Activated CD4-positive, alpha-beta T cell treated with anti-CD3 and anti-CD28 coated beads, Interleukin-2, amount 10 ng/mL, durations not matched to agents 24 days and 14 days (primary cell): ENCODE data around the gene CDC14B. TPM values are rescaled to one million over a fixed set of nuclear protein-coding genes. Genes with fewer than 3 reads are reported as not detected.
"Not testable (repeated sequence)": the region's sequence is repeated elsewhere in the genome, so short reads cannot be mapped to it uniquely, and the experiment has no call there.

Experiments
- DNase-seq: peaks from one replicate; pipeline ENCODE4 v3.0.0; 2022
- H3K27ac Mint-ChIP-seq: one replicate; pipeline ENCODE4 v1.8.0; 2022; ENCODE audit warnings: mild to moderate bottlenecking, mixed read lengths
- H3K27me3 Mint-ChIP-seq: one replicate; pipeline ENCODE4 v1.8.0; 2022; ENCODE audit warnings: mixed read lengths
- H3K36me3 Mint-ChIP-seq: one replicate; pipeline ENCODE4 v1.8.0; 2022; ENCODE audit warnings: low read depth, mild to moderate bottlenecking, mixed read lengths
- H3K4me1 Mint-ChIP-seq: one replicate; pipeline ENCODE4 v1.8.0; 2021; ENCODE audit warnings: mixed read lengths
- H3K4me3 Mint-ChIP-seq: one replicate; pipeline ENCODE4 v1.8.0; 2022; ENCODE audit warnings: mild to moderate bottlenecking, moderate library complexity, mixed read lengths
- H3K9me3 Mint-ChIP-seq: one replicate; pipeline ENCODE4 v1.8.0; 2021; ENCODE audit warnings: mixed read lengths
- intact Hi-C: fragments of 100-400 bp; cut with micrococcal nuclease; formaldehyde crosslinking; loops from one replicate; pipeline ENCODE4 v1.15.1; 2023
- total RNA-seq: library from RNA; stranded (reverse); gene quantifications from 2 replicates; pipeline ENCODE4 v1.2.3, GENCODE V29; 2022

Gene CDC14B
- total RNA-seq, 1 donor from 2014 or later = 1.1 TPM

- H3K27me3 Mint-ChIP-seq, H3K36me3 Mint-ChIP-seq, H3K4me1 Mint-ChIP-seq, DNase-seq, H3K27ac Mint-ChIP-seq, H3K9me3 Mint-ChIP-seq, H3K4me3 Mint-ChIP-seq, intact Hi-C loops: not testable (repeated sequence)
These were observed 116.3 kb downstream of the CDC14B start for GRCh38 chr9:96503374-96503748.

- DNase-seq = no peak
- Mint-ChIP-seq H3K27ac (no peak overlapping the region), H3K4me3 (no peak overlapping the region), H3K9me3 (no peaks in the 10 kb centered on the region), H3K27me3 (peaks cover 6% of the 10 kb centered on the region), H3K4me1 (no peaks in the 10 kb centered on the region), H3K36me3 (no peaks in the 10 kb centered on the region)
- intact Hi-C loops = no loop called here
These were observed 116.9 kb downstream of the CDC14B start for GRCh38 chr9:96502539-96503373.

GRCh38 chr9:96501633-96502538 lies 117.8 kb downstream of the CDC14B start:
- H3K9me3 Mint-ChIP-seq = no peaks in the 10 kb centered on the region
- H3K27me3 Mint-ChIP-seq = peaks cover 6% of the 10 kb centered on the region
- no peaks in the 10 kb centered on the region for H3K4me1 Mint-ChIP-seq
- no peaks in the 10 kb centered on the region for H3K36me3 Mint-ChIP-seq
- intact Hi-C loops = no loop called here
- H3K4me3 Mint-ChIP-seq = no peak overlapping the region
- no peak overlapping the region for H3K27ac Mint-ChIP-seq
- no peak for DNase-seq

GRCh38 chr9:96500696-96501632 lies 118.7 kb downstream of the CDC14B start:
- DNase-seq = no peak
- intact Hi-C loops = no loop called here
- Mint-ChIP-seq H3K4me3 (no peak overlapping the region), H3K9me3 (no peaks in the 10 kb centered on the region), H3K36me3 (no peaks in the 10 kb centered on the region), H3K27ac (no peak overlapping the region), H3K27me3 (peaks cover 6% of the 10 kb centered on the region), H3K4me1 (no peaks in the 10 kb centered on the region)

- no peaks in the 10 kb centered on the region for H3K9me3 Mint-ChIP-seq
- H3K4me1 Mint-ChIP-seq = no peaks in the 10 kb centered on the region
- H3K27me3 Mint-ChIP-seq = peaks cover 5% of the 10 kb centered on the region
- no peak overlapping the region for H3K27ac Mint-ChIP-seq
- intact Hi-C loops = no loop called here
- no peaks in the 10 kb centered on the region for H3K36me3 Mint-ChIP-seq
- no peak for DNase-seq
- H3K4me3 Mint-ChIP-seq = no peak overlapping the region
These were observed 120.4 kb downstream of the CDC14B start for GRCh38 chr9:96499257-96499656.

- Mint-ChIP-seq H3K36me3 (no peaks in the 10 kb centered on the region), H3K9me3 (no peaks in the 10 kb centered on the region), H3K27me3 (peaks cover 3% of the 10 kb centered on the region), H3K27ac (no peak overlapping the region), H3K4me1 (no peaks in the 10 kb centered on the region), H3K4me3 (no peak overlapping the region)
- intact Hi-C loops = no loop called here
- DNase-seq = no peak
These were observed 120.8 kb downstream of the CDC14B start for GRCh38 chr9:96498796-96499195.

GRCh38 chr9:96497117-96497399 lies 122.6 kb downstream of the CDC14B start:
- Mint-ChIP-seq H3K27ac (no peak overlapping the region), H3K36me3 (no peaks in the 10 kb centered on the region), H3K27me3 (no peaks in the 10 kb centered on the region), H3K4me1 (no peaks in the 10 kb centered on the region), H3K9me3 (no peaks in the 10 kb centered on the region), H3K4me3 (no peak overlapping the region)
- intact Hi-C loops = no loop called here
- DNase-seq = no peak

- intact Hi-C loops = no loop called here
- no peaks in the 10 kb centered on the region for H3K9me3 Mint-ChIP-seq
- H3K27ac Mint-ChIP-seq = no peak overlapping the region
- H3K36me3 Mint-ChIP-seq = peaks cover 2% of the 10 kb centered on the region
- H3K27me3 Mint-ChIP-seq = no peaks in the 10 kb centered on the region
- no peak for DNase-seq
- no peak overlapping the region for H3K4me3 Mint-ChIP-seq
- H3K4me1 Mint-ChIP-seq = peaks cover 3% of the 10 kb centered on the region
These were observed 123.1 kb downstream of the CDC14B start for GRCh38 chr9:96496368-96497116.

GRCh38 chr9:96495341-96495740 lies 124.3 kb downstream of the CDC14B start:
- DNase-seq = no peak
- Mint-ChIP-seq H3K27ac (no peak overlapping the region), H3K36me3 (peaks cover 5% of the 10 kb centered on the region), H3K4me3 (no peak overlapping the region), H3K27me3 (no peaks in the 10 kb centered on the region), H3K4me1 (peaks cover 6% of the 10 kb centered on the region), H3K9me3 (no peaks in the 10 kb centered on the region)
- intact Hi-C loops = no loop called here

GRCh38 chr9:96494215-96494800 lies 125.3 kb downstream of the CDC14B start:
- Mint-ChIP-seq H3K27ac (no peak overlapping the region), H3K9me3 (no peaks in the 10 kb centered on the region), H3K4me1 (peaks cover 6% of the 10 kb centered on the region), H3K36me3 (peaks cover 12% of the 10 kb centered on the region), H3K27me3 (no peaks in the 10 kb centered on the region), H3K4me3 (no peak overlapping the region)
- intact Hi-C loops = loop anchor here (5.0 kb wide), 1 partner anchor 73 kb away; no protein-coding TSS in a partner anchor
- no peak for DNase-seq

GRCh38 chr9:96493757-96494156 lies 125.9 kb downstream of the CDC14B start:
- DNase-seq = no peak
- Mint-ChIP-seq H3K4me3 (no peak overlapping the region), H3K36me3 (peaks cover 12% of the 10 kb centered on the region), H3K9me3 (no peaks in the 10 kb centered on the region), H3K4me1 (peaks cover 6% of the 10 kb centered on the region), H3K27me3 (no peaks in the 10 kb centered on the region), H3K27ac (no peak overlapping the region)
- intact Hi-C loops = loop anchor here (5.0 kb wide), 1 partner anchor 74 kb away; no protein-coding TSS in a partner anchor

- DNase-seq = no peak
- Mint-ChIP-seq H3K27me3 (no peaks in the 10 kb centered on the region), H3K4me1 (peaks cover 6% of the 10 kb centered on the region), H3K9me3 (no peaks in the 10 kb centered on the region), H3K4me3 (no peak overlapping the region), H3K27ac (no peak overlapping the region), H3K36me3 (peaks cover 15% of the 10 kb centered on the region)
- intact Hi-C loops = loop anchor here (5.0 kb wide), 1 partner anchor 74 kb away; no protein-coding TSS in a partner anchor
These were observed 126.6 kb downstream of the CDC14B start for GRCh38 chr9:96492993-96493531.
